ENCODE data around the gene DBH. TPM values are rescaled to one million over a fixed set of nuclear protein-coding genes. Genes with fewer than 3 reads are reported as not detected.
A peak's percentile ranks its signal among the peaks of the same experiment; 100 is the strongest.

Gene DBH
- total RNA-seq, 1 experiment from 2014 or later, result not detected

DNA sequence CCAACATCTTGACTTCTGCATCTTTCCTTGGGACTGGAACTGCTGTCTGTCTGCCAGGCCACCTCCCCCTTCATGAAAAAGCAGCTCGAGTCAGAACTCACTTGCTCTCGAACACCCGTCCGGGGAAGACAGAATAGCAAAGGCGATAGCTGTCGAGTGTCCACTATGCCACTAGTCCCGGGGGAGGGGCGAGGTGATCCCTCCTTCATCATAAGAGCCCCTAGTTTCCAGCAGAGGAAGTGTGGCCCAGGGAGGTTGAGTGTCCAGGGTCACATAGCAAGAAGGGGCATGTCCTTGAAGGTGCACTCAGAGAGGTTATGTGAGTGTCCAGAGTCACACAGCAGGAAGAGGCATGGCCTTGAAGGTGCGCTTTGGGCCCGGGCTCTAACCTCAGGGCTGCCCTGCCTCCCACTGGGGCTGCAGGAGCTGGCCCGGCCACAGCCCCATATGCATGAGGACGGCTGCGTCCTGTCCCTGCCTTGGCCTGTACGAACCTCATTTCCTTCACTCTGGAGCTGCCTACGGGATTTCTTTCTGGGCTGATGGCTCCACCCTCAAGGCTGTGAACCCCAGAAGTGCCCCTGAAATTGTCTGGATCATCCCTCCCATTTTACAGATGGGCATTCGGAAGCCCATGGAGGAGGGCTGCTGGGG is 6.7 kb downstream of the DBH start:
- no peak for DNase-seq (ENCODE audit: low read depth)

DNA sequence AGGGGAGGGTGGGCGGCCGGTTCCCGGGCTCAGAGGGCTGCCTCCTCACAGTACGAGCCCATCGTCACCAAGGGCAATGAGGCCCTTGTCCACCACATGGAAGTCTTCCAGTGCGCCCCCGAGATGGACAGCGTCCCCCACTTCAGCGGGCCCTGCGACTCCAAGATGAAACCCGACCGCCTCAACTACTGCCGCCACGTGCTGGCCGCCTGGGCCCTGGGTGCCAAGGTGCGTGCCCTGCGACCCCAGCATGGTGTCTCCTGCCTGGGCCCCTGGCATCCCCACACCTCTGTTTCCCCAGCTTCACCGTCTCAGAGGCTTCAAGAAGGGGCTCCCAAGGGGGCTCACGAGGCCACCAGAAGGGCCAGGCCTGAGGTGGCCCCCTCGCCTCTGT is 7.2 kb downstream of the DBH start:
- DNase-seq (ENCODE audit: low read depth), result no peak

DNA sequence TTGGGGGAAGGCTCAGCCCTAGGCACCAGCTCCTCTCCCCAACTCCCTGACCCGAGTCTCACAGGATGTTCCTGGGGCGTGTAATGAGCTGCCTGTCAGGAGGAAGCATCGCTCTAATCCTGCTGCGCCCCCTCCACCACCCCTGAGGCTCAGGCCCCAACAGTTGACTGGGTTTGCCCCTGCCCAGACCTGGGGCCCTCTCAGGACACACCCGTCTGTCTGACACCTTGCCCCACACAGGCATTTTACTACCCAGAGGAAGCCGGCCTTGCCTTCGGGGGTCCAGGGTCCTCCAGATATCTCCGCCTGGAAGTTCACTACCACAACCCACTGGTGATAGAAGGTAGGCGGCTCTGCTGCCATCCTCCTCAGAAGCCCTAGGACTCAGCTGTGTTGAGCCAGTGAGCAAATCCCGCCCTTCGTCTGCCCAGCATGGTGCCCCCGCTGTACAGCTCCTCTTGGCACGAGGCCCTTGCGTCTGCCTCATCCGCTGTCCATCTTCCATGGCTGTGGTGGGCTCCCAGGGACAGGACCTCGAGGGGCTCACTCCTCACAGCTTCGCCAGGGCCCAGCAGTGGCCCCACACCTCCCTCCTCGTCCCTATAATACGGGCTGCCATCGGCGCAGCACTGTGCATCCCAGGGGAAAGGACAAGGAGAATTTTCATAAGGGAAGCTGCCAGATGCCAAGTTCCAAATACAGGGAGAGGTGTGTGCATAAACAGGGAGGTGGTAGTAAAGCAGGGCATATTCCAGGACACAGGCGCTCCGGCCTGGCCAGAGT is 8.0 kb downstream of the DBH start:
- no peak for DNase-seq (ENCODE audit: low read depth)

DNA sequence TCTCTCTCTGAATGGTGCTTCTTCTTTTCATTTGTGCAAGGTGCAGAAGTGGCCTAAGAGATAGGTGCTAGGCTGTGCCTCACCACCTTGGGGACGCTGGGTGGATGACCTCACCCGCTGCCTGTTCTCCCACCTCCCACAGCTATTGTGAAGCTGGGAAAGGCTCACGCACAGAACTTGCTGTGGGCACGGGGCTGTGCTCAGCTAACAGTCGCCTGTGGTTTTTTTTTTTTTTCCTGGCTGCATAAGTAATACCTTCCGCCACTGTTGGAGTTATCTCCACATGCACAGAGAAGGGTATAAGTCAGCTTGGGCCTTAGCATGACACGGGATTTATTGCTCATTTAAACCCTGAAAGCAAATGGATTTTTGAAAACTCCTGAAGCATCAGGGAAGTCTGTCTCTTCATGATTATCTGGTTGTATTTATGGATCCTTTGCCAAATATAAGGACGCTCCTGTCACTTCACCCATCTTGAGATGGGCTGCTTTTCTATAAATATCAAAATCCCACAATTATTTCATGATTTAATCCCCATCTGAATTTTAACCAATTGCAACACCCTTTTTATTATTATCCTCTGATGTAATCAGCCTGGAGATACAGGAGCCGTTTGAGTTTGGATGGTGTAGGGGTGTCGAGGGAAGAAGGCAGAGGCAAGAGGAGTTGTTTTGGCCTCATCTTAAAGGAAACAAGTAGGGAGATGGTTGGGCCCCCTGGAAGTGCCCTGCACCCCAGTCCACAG is 9.0 kb downstream of the DBH start:
- no peak for DNase-seq (ENCODE audit: low read depth)

DNA sequence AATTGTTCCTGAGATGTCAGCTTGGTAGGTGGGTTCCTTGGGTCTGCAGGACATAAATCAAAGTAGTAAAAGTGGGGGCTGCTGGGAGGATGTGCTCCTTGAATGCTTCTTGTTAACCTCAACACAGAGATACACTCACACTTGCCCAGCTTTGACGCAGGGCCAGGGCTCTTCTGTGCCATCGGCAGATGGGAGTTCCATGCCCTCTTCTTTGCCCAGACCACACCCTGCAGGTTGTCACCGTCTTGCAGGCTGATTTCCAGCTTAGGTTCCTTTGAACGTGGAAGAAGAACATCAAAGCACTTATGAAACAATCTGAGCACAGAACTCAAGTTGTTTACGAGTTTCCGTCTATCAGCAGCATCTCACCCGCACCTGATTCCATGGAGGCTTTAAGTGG is 11.0 kb downstream of the DBH start:
- no peak for DNase-seq (ENCODE audit: low read depth)

DNA sequence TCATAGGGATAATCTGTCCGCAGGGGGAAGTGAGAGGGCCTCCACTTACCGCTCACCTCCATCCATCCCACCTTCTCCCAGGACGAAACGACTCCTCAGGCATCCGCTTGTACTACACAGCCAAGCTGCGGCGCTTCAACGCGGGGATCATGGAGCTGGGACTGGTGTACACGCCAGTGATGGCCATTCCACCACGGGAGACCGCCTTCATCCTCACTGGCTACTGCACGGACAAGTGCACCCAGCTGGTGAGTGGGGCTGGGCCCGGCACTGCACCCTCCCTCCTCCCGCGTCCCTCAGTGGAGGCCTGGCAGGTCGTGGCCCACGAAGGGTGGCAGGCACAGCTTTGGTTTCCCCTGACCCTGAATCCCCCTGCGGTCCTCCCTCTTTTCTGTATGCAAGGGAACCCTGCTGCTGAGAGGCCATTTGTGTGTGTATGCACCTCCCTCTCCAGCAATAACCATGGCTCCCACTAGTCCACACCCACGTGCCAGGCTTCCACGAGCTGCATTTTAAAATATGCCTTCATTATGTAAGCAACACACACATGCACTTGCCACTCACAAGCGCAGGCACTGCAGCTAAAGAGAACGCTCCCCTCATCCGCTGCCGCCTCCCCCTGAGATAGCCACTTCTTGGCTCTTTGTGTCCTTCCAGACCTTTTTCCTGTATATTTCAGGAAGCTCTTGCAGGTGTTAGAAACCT is 11.8 kb downstream of the DBH start:
- no peak for DNase-seq (ENCODE audit: low read depth)

DNA sequence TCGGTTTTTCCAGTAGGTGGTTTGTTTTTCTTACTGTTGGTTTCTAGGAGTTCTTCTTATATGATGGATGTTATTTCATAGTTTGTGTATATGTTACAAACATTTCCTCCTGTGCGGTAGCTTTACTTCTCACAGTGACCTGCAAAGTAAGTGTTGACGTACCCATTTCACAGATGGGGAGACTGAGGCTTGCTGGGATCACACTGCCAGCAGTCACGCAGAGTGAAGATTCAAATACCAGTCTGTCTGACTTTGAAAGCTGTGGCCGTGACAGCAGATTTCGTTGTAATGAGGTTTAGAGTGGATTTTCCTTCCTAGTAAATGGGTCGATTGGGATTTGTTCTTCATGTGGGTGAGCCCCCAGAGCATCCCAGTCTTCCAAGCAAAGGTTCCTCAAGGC is 13.0 kb downstream of the DBH start:
- DNase-seq (ENCODE audit: low read depth), result no peak

DNA sequence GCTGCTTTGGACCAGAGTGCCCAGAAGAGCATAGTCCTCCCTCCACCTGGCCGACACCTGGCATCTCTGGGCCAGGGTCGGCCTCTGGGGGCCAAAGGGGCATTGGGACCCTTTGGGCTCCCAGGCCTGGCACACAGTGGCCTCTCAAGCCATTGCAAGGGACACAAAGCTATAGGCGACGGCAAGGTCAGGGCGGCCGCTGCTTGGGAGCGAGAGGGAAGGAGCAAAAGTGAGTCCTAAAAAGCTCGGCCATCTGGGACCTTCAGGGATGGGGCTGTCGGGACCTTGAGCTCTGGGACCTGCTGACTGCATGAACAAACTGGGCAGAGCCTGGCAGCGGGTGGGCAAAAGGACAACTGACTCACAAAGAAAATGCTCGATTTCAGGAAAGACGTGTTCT is 13.9 kb downstream of the DBH start:
- no peak for DNase-seq (ENCODE audit: low read depth)

DNA sequence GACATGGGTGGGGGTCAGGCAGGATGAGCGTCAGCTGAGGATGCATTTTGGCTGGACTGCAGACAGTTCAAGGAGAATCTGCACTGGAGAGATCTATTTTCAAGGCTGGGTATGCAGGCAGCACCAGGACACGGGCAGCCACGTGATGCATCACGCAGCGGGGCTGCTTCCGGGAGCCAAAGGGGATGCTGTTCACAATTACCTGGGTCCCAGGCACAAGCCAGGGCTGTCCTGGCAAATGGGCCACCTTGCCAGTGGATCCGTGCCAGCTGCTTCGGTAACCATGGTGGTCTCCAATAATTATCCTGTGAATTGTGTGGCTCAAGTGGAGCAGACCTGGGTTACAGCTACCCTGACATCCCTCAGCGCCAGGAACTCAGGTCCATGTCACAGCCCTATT is 17.5 kb downstream of the DBH start:
- DNase-seq (ENCODE audit: low read depth), result no peak

DNA sequence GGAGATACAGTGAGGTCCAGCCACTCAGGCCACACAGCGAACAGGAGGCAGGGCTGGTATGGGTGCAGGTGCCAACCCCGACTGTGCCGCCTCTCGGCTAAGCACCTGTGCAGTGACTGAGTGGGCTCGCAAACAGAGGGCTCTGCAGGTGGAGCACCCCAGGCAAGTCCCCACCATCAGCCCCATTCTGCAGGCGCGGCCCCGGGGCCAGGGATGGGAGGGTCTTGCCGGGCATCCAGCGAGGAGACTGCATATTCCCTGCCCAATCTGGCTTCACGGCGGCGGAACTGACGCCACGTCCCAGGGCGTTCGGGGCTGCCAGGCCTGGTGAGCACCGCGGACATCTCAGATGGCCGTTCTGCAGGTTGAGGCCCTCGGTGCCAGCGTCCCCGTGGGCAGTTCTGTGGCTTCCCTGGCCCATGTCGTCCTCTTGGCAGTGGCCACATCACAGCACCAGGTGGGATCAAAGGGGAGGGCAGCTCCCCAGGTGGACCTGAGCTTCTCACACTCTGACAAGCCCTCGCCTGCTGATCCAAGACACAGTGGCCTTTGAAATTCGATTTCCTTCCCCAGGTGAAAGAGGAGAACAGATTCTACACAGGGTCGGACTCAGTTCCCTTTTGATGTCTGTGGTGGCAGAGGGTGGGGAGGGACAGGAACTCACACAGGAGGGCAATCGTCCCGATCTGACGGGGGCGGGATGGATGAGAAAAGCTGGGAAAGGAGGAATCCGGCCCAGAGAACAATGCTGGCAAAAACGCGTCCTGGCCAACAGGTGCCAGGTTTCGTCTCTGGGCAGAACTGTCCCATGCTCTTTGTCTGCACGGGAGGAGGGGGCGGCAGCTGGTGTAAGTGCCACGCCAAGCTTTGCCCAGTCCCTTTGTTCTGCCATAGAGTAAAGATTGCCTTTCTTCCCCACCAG is 18.8 kb downstream of the DBH start:
- no peak for DNase-seq (ENCODE audit: low read depth)

DNA sequence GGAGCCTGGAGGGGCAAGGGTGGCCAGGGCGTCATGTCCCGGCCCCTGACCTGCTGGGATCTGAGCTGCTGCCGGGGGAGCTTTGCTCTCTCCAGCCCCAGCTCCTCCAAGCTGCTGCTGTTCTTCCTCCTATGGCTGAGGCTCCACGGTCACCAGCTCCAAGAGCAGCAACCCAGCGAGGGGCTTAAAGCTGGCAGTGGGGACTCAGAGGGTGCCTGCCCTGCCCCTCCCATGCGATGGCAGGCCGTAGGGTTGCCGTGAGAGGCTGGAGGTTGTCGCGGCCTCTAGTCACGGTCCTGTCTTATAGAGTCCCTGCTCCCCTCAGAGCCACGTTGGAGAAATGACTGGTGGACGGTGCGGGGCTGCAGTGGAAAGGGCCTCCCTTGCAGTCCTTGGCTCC is 19.5 kb downstream of the DBH start:
- DNase-seq (ENCODE audit: low read depth), result no peak

DNA sequence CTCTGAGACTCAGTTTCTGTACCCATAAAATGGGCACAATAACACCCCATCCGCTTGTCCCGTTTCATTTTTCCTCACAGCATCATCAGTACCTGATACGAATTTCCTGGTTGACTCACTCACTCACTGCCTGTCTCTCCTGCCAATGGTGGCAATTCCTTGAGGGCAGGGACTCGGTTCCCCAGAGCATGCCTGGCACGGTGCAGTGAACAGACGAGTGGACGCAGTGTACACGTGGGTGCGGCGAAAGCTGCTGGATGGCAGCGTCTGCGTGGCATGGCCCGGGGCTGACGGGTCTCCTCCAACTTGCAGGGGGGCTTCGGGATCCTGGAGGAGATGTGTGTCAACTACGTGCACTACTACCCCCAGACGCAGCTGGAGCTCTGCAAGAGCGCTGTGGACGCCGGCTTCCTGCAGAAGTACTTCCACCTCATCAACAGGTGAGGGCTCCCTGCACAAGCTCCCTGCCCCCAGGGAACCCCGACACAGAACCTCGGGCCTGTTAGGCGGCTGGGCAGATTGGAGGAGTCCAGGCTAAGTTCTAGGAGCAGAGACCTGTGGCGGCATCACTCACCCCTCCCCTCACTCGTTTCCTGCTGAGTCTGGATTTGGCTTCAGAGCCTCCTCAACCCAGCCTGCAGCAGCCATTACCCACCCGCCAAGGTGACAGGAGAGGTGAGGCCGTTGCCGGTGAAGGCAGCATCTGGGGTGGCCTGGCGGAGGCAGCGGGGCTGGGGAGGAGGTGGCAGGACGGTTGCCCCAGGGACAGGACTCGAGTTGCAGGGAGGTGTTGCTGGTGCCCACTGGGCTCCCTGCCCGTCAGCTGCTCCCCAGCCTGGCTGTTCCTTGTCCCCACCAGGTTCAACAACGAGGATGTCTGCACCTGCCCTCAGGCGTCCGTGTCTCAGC is 20.3 kb downstream of the DBH start:
- DNase-seq (ENCODE audit: low read depth), result no peak

DNA sequence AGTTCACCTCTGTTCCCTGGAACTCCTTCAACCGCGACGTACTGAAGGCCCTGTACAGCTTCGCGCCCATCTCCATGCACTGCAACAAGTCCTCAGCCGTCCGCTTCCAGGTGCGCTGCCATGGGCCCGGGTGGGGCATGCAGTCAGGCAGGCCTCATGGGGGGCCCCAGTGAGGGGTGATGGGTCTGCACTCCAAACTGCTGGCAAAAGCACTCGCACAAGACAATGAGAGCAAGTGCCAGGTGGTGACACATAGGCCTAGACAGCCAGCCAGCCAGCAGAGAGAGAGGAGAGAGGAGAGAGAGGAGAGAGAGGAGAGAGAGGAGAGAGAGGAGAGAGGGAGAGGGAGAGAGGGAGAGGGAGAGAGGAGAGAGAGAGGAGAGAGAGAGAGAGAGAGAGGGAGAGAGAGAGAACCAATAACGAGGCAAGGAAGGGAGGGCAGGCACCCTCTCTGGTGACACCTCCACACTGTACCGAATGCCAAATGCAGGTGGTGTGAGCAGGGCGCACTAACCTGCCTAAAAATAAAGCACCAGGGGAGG is 21.0 kb downstream of the DBH start:
- DNase-seq (ENCODE audit: low read depth), result peak; percentile 34

DNA sequence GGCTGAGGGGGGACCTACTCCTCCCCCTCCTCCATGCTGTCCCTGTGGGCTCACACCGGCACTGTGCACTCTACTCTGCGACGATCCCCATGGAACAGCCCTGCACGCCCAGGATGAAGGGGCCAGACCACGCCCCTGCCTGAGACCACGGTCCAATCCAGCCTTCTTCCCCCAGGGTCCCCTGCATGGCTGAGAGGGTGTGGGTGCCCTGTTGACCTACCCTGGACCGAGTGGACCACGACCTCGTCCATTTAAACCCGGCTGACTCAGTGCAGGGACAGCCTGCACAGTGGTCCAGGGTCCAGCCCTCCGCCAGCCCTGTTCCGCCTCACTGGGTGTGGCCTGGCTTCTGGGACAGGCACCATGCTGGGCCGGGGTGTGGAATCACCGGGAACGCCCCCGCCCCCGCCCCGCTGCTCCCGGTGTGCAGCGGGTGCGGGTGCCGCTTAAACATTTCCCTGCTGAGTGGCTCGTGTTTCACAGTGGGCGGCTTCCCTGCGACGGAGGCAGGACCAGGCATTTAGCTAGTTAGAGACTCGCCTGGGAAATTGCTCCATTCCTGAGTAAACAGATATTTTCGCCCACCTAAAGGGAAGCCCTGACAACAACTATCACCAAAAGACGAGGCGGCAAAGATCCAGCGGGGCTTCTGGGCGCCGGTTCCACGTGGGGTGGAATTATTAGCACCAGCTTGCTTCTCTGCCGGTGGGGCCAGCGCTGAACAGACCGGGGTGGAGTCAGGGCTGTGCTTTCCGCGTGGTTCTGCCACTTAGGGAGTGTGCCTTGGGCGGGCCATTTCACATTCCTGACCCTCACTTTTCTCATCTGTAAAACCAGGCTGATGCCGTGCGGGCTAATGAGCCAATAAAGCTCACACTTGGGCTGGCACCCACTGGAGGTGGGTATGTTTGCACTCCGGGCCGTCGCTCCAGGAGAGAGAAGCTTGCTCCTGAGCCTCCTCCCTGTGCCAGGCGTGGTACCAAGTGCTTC is 22.6 kb downstream of the DBH start:
- DNase-seq (ENCODE audit: low read depth), result peak; percentile 73

DNA sequence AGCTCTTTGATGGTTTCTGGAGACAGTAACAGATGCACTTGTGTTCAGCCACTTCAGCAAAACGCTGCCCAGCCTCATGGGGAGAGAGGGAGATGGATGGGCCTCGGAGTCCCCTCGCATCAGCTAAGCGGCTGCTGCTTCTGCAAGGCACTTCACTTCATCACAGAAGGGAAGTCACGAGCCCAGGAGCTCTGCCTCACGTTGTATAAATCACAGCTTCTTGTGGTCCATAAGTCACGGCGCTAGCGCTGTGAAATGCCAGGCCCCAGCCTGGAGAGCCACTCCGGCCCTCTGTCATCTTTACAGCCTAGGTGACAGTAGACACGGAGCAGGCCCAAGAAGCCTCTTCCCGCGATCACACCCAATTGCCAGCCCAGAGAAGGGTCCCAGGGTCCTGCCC is 23.4 kb downstream of the DBH start:
- no peak for DNase-seq (ENCODE audit: low read depth)

DNA sequence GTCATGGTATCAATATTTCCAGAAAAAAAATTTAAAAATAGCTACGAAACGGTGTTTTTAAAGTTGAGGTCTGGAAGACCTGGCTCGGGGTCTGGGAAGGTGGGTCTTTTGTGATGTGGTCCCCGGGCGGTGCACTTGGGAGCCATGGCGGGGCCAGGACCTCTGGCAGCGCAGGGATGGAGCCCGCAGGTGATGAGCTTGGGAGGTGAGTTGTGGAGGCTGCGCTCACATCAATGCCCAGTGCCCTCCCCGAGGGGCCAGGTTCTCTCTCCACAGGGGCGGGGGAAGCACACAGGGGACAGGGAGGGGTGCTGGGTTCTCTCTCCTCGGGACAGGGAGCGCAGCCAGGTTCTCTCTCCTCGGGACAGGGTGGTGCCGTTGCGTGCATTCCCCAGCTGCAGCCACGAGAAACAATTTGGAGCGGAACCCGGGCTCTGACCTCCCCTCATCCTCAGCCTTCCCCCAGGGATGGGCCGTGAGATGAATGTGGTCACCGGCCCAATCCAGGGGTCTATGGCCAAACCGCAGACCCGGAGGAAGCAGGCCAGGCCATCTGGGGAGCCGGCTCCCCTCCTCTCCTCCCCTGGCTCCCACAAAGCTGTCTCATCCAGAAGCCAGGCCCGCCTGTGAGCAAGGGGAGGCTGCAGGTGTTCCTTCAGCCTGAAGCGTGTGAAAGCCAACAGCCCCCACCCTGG is 25.8 kb downstream of the DBH start:
- DNase-seq (ENCODE audit: low read depth), result no peak

DNA sequence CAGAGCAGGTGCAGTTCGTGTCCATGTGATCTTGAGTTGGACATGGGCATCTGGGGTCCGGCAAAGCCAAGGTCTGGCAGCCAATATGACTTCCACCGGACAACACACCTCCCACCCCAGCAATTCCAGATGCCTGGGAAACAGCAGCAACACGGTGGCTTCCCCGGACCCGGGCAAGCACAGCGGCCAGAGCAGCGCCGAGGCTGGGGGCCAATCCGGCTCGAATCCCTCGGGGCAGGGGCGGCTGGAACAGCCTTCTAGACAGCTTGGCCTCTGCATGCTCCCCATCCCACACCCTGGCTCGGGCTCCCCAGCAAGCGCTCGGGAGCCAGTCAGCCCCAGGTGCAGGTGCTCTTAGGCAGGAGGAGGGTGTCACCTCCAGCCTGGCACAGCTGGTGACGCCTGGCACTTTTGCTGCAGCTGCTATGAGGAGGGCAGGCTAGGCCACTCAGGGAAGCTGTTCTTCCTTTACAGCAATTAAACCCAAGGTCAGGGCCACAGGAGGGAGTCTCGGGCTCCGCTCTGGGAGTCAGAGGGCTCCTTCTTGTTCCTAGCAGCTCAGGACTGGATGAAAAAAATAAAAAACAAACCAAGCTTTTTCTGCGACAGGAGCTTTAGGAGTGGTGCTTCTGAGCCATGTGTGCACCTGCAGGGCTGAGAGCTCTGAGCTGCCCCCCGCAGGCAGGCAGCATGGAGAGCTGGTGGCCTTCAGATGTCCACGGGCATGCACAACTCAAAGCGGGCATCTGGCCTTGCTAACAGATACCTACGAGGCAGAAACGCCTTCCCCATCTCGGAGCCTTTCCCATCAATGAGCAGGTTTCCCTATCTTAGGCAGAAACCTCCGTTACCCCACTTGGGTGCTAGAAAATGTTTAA is 28.2 kb downstream of the DBH start:
- DNase-seq (ENCODE audit: low read depth), result no peak
